Type B pancreatic cell (in vitro differentiated cells): ENCODE data around the gene TNS3. TPM values are rescaled to one million over a fixed set of nuclear protein-coding genes. Genes with fewer than 3 reads are reported as not detected.

Experiments
- DNase-seq: peaks from one replicate; pipeline ENCODE4 v3.0.0; 2021; ENCODE audit warnings: mixed read lengths; ENCODE audit not compliant: unreplicated experiment; ENCODE audit errors: extremely low spot score
- H3K27ac Mint-ChIP-seq: 2 replicates; pipeline ENCODE4 v1.8.0; 2021; ENCODE audit warnings: mild to moderate bottlenecking, mixed read lengths
- H3K27me3 Mint-ChIP-seq: 2 replicates; pipeline ENCODE4 v1.8.0; 2021; ENCODE audit warnings: mixed read lengths
- H3K36me3 Mint-ChIP-seq: 2 replicates; pipeline ENCODE4 v1.8.0; 2021; ENCODE audit warnings: mixed read lengths
- H3K4me1 Mint-ChIP-seq: one replicate; pipeline ENCODE4 v1.8.0; 2021; ENCODE audit warnings: mixed read lengths; ENCODE audit not compliant: unreplicated experiment
- H3K4me3 Mint-ChIP-seq: 2 replicates; pipeline ENCODE4 v1.8.0; 2021; ENCODE audit warnings: mild to moderate bottlenecking, mixed read lengths
- H3K9me3 Mint-ChIP-seq: 2 replicates; pipeline ENCODE4 v1.8.0; 2021; ENCODE audit warnings: mixed read lengths
- total RNA-seq: library from RNA; stranded (reverse); gene quantifications from 2 replicates; pipeline ENCODE4 v1.2.1, GENCODE V29; 2021; ENCODE audit warnings: low replicate concordance
- TF ChIP-seq, protein P1 (sequence below): fragments of 200-600 bp; sonication (generic); conservative IDR thresholded peaks from 2 replicates; pipeline ENCODE4 v1.5.0; 2021; ENCODE audit warnings: antibody characterized with exemption, mild to moderate bottlenecking

The TNS3 gene
- total RNA-seq, 1 donor from 2014 or later = 138 TPM

DNA sequence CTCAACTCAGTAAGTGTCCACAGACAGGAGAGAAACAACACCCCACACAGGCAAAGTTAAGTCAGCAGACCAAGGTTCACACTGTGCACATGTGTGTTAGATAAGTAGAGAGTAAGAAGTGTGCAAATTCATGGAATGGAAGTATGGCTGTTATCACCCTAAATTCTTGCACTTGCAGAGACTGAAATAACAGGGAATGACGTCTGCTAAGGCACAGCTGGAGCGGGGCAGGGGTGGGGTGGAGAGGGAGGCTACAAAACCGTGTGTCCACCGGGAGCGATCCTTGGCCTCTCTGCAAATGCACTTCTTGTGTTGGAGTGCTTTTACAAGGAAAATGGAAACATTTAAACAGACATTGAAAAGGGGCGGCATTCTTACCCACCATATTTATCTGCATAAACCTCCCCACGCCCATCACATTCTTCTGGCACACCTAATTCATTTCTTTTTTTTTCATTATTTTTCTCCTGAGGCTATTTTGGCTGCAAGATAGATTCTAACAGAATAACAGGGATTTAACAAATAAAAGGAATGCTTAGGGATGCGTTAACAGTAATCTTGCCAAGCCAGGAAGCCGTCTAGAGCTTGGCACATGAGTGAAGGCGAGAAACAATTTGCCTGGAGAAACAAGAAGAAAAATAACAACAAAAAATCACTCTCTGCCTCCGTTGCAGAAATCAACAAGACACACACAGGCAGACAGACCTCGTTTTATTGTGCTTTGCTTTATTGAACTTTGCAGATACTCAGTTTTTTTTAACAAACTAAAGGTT is 30.1 kb downstream of the TNS3 start:
- H3K27ac Mint-ChIP-seq = peak overlapping the region; percentile 53
- no peak for DNase-seq
- peaks cover 58% of the 10 kb centered on the region for H3K4me1 Mint-ChIP-seq
- peaks cover 6% of the 10 kb centered on the region for H3K27me3 Mint-ChIP-seq
- H3K9me3 Mint-ChIP-seq = no peaks in the 10 kb centered on the region
- H3K4me3 Mint-ChIP-seq = no peak overlapping the region
- peaks cover 37% of the 10 kb centered on the region for H3K36me3 Mint-ChIP-seq
- TF ChIP-seq, protein P1, sequence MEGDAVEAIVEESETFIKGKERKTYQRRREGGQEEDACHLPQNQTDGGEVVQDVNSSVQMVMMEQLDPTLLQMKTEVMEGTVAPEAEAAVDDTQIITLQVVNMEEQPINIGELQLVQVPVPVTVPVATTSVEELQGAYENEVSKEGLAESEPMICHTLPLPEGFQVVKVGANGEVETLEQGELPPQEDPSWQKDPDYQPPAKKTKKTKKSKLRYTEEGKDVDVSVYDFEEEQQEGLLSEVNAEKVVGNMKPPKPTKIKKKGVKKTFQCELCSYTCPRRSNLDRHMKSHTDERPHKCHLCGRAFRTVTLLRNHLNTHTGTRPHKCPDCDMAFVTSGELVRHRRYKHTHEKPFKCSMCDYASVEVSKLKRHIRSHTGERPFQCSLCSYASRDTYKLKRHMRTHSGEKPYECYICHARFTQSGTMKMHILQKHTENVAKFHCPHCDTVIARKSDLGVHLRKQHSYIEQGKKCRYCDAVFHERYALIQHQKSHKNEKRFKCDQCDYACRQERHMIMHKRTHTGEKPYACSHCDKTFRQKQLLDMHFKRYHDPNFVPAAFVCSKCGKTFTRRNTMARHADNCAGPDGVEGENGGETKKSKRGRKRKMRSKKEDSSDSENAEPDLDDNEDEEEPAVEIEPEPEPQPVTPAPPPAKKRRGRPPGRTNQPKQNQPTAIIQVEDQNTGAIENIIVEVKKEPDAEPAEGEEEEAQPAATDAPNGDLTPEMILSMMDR = no peak

- DNase-seq = no peak
- Mint-ChIP-seq H3K27me3 (peaks cover 6% of the 10 kb centered on the region), H3K27ac (no peak overlapping the region), H3K4me1 (peaks cover 53% of the 10 kb centered on the region), H3K9me3 (no peaks in the 10 kb centered on the region), H3K36me3 (peaks cover 37% of the 10 kb centered on the region), H3K4me3 (no peak overlapping the region)
- TF ChIP-seq, protein P1 = no peak
These were observed 31.0 kb downstream of the TNS3 start for GRCh38 chr7:47550788-47551470.

- peaks cover 6% of the 10 kb centered on the region for H3K27me3 Mint-ChIP-seq
- TF ChIP-seq, protein P1 = no peak
These were observed 32.0 kb downstream of the TNS3 start for GRCh38 chr7:47549916-47550315.

GRCh38 chr7:47549397-47549796 is 32.5 kb downstream of the TNS3 start:
- Mint-ChIP-seq H3K27me3 (peaks cover 6% of the 10 kb centered on the region), H3K4me1 (peaks cover 57% of the 10 kb centered on the region), H3K4me3 (no peak overlapping the region), H3K9me3 (no peaks in the 10 kb centered on the region), H3K27ac (no peak overlapping the region), H3K36me3 (peaks cover 35% of the 10 kb centered on the region)
- TF ChIP-seq, protein P1 = no peak
- no peak for DNase-seq

More at GRCh38 chr7:47549916-47550315, 32.0 kb downstream of the TNS3 start:
- Mint-ChIP-seq H3K9me3 (no peaks in the 10 kb centered on the region), H3K27ac (no peak overlapping the region), H3K4me3 (no peak overlapping the region), H3K4me1 (peaks cover 51% of the 10 kb centered on the region), H3K36me3 (peaks cover 31% of the 10 kb centered on the region)
- DNase-seq = no peak

- H3K9me3 Mint-ChIP-seq = no peaks in the 10 kb centered on the region
- H3K4me1 Mint-ChIP-seq = peaks cover 63% of the 10 kb centered on the region
- peak overlapping the region; percentile 37 for H3K27ac Mint-ChIP-seq
- H3K4me3 Mint-ChIP-seq = no peak overlapping the region
- H3K27me3 Mint-ChIP-seq = peaks cover 6% of the 10 kb centered on the region
- H3K36me3 Mint-ChIP-seq = peaks cover 35% of the 10 kb centered on the region
- no peak for DNase-seq
- TF ChIP-seq, protein P1 = no peak
These were observed 33.4 kb downstream of the TNS3 start for GRCh38 chr7:47548546-47548945.
